Umbilical cord (tissue), 2 donors: ENCODE results near the gene SLC34A1. TPM values are rescaled to one million over a fixed set of nuclear protein-coding genes. Genes with fewer than 3 reads are reported as not detected.
"Not testable (repeated sequence)": the region's sequence is repeated elsewhere in the genome, so short reads cannot be mapped to it uniquely, and the experiment has no call there.

Experiments used
- DNase-seq: peaks from one replicate; pipeline ENCODE4 v3.0.0-alpha.2; 2015; ENCODE audit warnings: low spot score
- total RNA-seq: library from RNA; depleted of rRNA; stranded (reverse); fragments of >200 nt; gene quantifications from one replicate; pipeline ENCODE4 v1.2.3, GENCODE V29; 2014; ENCODE audit warnings: low replicate concordance; ENCODE audit not compliant: insufficient read depth

The SLC34A1 gene
- total RNA-seq, 1 donor from 2014 or later, result 2.2 TPM

GRCh38 chr5:177409043-177409801 is 25.0 kb downstream of the SLC34A1 start, which contains the start of gene F12:
Gene F12 (minus strand): TSS chr5:177409564. CDS start chr5:177409527, 37 bp downstream.
- DNase-seq, result no peak

DNA sequence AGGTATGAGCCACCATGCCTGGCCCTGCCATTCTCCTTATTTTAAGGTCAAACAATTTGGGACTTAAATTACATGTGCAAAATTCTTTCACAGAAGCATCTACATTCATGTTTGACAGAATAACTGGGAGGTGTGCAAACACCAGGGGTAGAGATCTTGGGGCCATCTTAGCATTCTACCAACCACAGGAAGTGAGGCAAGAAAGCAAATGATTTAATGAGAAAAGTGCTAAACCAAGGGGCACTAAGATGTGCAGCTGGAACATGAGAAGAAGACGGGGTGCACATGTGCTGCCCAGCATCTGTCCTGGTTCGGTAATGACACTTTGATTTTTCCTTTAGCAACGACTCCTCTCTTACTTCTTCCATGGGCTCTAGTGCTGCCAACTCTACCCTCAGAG is 26.3 kb downstream of the SLC34A1 start:
- no peak for DNase-seq

- DNase-seq, result no peak
Observed at GRCh38 chr5:177412603-177413233, 28.5 kb downstream of the SLC34A1 start.

DNA sequence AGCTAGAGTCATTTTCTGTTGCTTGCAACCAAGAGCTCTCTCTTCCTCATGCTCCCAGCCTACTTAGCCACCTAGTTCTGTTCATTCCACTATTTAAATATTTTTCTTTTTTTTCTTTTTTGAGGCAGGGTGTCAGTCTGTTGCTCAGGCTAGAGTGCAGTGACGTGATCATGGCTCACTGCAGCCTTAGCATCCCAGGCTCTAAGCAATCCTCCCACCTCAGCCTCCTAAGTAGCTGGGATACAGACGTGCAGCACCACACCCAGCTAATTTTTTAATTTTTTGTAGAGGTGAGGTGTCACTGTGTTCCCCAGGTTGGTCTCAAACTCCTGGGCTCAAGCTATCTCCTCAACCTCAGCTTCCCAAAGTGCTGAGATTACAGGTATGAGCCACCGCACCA is 30.2 kb downstream of the SLC34A1 start:
- DNase-seq, result no peak

- DNase-seq, result not testable (repeated sequence)
Observed at GRCh38 chr5:177417081-177417480, 32.8 kb downstream of the SLC34A1 start.

- no peak for DNase-seq
Observed at GRCh38 chr5:177419046-177419445, 34.8 kb downstream of the SLC34A1 start.

- not testable (repeated sequence) for DNase-seq
Observed at GRCh38 chr5:177420472-177420871, 36.2 kb downstream of the SLC34A1 start.

DNA sequence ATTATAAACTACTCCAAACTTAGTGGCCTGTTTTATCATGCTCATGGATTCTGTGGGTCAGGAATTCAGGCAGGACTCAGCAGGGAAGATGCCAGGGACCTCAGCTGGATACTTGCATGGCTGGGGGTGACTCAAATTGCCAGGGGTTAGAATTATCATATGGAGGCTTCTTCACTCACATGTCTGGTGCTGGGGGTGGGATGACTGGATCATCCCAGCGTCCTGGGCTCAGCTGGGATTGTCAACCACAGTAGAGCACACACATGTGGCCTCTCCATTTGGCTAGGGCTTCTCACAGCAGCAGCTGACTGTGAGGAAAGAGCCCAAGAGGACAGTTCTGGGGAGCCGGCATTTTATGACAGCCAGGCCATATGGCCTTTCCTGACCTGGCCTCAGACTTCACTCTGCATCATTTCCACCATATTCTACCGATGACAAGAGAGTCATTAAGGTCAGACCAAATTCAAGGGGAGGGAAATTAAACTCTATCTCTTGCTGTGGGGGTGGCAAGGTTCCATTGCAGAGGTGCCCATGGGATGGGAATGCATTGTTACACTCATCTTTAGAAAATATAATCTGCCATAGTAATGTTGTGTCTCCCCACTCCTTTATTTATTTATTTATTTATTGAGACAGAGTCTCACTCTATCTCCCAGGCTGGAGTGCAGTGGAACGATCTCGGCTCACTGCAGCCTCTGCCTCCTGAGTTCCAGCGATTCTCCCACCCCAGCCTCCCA is 37.0 kb downstream of the SLC34A1 start:
- no peak for DNase-seq

- no peak for DNase-seq
Observed at GRCh38 chr5:177423671-177424070, 39.4 kb downstream of the SLC34A1 start.

- no peak for DNase-seq
Observed at GRCh38 chr5:177425196-177425800, 41.1 kb downstream of the SLC34A1 start.

GRCh38 chr5:177425801-177426565 is 41.7 kb downstream of the SLC34A1 start:
- DNase-seq, result peak; percentile 100

DNA sequence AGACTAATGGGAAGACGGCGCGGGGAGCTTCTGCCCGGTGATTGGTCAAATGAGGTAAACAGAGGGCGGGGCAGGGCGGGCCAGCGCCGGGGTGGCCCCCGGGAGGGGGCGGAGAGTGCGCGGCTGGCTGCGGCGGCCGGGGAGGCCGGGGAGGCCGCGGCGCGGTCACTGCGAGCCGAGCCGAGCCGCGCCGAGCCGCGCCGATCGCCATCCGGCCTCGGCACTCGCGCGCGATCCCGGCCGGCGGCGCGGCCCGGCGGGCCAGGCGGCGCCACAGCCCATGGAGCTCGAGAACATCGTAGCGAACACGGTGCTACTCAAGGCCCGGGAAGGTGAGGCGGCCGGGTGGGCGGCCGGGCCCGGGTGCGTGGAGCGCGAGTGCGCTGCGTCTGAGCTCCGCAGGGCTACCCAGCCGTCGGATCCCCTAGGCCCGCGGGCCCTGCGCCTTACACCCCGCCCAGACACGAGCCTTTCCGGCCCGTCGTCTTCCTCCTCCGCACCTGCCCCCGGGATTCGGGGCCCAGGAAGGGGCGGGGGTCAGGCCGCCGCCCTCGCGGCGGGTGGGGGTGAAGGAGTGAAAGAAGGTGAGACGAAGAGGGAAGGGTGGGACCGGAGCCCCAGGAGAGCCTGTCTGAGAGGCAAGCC is 42.5 kb downstream of the SLC34A1 start, which contains the start of gene GRK6:
Gene GRK6 (plus strand): TSS at position 111 of the 645 bp plus-strand sequence. CDS start 170 bp downstream, at position 281.
- DNase-seq, result no peak

- peak; percentile 33 for DNase-seq
Observed at GRCh38 chr5:177427211-177427822, 43.1 kb downstream of the SLC34A1 start.

- no peak for DNase-seq
Observed at GRCh38 chr5:177427919-177428573, 43.8 kb downstream of the SLC34A1 start.

GRCh38 chr5:177428574-177429217 is 44.5 kb downstream of the SLC34A1 start:
- no peak for DNase-seq

DNA sequence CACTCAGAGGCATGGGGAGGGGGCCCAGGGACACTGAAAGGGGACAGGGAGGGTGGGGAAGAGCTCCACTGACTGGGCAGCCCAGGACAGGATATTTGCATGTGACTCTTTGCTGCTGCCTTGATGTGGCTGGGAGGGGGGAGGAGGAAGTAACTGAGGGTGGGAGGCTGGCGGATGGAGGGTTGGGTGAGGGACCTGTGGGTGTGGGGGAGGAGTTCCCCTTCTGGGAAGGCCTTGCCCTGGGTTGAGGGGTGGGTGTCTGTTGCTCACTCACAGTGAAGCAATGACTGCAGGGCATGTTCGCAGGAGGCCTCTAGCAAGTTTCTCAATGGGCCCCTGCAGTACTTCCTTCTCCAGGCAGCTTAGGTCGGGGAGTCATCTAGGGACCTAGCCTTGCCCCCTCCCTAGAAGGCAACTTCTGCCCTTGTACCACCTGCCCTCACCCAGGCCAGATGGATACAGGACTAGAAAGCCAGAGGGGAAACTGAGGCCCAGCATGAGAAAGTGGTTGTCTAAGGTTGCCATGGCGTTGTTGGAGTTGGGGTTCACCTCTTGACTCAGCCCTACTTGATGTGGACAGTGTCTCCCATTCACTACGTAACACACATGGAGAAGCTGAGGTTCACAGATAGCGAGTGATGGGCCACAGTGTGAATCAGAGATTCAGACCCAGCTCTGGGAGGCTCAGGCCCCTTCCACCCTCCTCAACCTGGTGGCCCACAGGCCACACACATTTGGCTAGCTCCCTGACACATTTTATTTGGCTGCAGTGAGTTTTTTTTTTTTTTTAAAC is 45.2 kb downstream of the SLC34A1 start:
- DNase-seq, result no peak

DNA sequence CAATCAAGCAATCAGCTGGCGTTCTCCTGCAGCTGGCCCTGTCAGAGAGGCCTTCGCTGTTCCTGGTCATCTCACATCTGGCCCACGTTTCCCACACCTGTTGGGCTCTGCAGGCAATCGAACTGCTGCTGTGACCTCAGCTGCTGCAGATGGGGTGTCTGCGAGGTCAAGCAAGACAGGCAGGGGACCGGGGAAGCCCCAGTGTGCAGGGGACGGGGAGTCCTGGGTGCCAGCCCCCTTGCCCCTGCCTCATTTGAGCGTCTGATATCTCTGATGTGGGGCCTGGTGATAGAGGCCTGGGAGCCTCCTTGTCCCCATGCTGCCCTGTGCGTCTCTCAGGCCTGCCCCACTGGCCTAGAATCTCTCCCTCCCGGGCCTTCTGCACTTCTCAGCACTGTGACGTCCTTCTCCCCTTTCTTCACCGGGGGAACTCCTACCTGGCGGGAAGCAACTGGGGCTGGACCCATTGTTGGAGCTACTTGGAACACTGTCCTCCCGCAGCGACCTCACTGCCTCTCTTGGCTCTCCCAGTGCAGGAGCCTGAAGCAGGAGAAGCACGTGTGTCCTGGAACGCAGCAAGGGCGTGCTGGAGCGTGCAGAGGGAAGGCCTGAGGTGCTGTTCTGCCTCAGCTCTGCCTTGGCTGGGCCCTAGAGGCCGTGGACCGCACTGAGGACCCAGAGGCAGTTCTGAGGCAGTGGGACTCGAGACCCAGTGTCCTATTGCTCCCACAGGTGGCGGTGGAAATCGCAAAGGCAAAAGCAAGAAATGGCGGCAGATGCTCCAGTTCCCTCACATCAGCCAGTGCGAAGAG is 46.1 kb downstream of the SLC34A1 start:
- DNase-seq, result no peak
